Omental fat pad (tissue), 4 donors: ENCODE results near the gene TAF10. TPM values are rescaled to one million over a fixed set of nuclear protein-coding genes. Genes with fewer than 3 reads are reported as not detected.

Experiments used
- ATAC-seq: fragments of 150-250 bp; one replicate; pipeline ENCODE4 v1.9.1; 2016; ENCODE audit warnings: mild to moderate bottlenecking, moderate library complexity; ENCODE audit not compliant: low FRiP score
- DNase-seq: peaks from one replicate; pipeline ENCODE4 v3.0.0-alpha.2; 2019; ENCODE audit warnings: low spot score
- total RNA-seq, 4 donors: library from RNA; depleted of rRNA; stranded (reverse); fragments of >200 nt; gene quantifications; one replicate each; pipeline ENCODE4 v1.1.0, GENCODE V29; 2016
- TF ChIP-seq, protein P1 (sequence below), 3 donors: fragments of 450-650 bp; IDR thresholded peaks; one replicate each; pipeline ENCODE4 v1.5.1; 2016 to 2017; ENCODE audit warnings: antibody characterized with exemption in 3 of 3, mild to moderate bottlenecking in 3 of 3, moderate library complexity in 2 of 3

TAF10 gene
- total RNA-seq, 4 donors from 2014 or later: 31.9 to 52.6 (median 37.1) TPM

DNA sequence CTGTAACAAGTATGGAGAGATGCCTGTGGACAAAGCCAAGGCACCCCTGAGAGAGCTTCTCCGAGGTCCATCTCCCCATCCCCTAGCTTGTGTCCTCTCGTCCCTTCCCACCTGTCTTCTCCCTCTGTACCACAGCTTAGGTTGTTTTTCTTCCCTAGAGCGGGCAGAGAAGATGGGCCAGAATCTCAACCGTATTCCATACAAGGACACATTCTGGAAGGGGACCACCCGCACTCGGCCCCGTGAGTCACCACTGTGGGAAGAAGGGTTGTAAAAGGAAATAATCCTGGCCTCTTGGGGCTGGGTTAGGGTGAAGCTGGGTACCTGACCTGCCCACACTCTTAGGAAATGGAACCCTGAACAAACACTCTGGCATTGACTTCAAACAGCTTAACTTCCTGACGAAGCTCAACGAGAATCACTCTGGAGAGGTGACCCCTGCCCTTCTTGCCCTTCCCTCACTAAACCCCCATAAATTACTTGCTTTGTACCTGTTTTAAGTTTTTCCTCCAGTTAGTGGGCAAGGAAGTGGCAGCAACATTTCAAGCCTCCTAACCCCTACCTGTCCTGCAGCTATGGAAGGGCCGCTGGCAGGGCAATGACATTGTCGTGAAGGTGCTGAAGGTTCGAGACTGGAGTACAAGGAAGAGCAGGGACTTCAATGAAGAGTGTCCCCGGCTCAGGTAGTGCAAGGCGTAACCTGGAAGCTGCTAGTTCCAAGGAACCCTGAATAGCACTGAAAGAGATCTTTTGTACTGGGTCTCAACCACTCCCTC is 3.1 kb downstream of the TAF10 start:
- ATAC-seq: no peak
- peak; percentile 14 for DNase-seq
- TF ChIP-seq, protein P1, sequence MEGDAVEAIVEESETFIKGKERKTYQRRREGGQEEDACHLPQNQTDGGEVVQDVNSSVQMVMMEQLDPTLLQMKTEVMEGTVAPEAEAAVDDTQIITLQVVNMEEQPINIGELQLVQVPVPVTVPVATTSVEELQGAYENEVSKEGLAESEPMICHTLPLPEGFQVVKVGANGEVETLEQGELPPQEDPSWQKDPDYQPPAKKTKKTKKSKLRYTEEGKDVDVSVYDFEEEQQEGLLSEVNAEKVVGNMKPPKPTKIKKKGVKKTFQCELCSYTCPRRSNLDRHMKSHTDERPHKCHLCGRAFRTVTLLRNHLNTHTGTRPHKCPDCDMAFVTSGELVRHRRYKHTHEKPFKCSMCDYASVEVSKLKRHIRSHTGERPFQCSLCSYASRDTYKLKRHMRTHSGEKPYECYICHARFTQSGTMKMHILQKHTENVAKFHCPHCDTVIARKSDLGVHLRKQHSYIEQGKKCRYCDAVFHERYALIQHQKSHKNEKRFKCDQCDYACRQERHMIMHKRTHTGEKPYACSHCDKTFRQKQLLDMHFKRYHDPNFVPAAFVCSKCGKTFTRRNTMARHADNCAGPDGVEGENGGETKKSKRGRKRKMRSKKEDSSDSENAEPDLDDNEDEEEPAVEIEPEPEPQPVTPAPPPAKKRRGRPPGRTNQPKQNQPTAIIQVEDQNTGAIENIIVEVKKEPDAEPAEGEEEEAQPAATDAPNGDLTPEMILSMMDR (IDR thresholded peaks at IDR 0.05): no peak

DNA sequence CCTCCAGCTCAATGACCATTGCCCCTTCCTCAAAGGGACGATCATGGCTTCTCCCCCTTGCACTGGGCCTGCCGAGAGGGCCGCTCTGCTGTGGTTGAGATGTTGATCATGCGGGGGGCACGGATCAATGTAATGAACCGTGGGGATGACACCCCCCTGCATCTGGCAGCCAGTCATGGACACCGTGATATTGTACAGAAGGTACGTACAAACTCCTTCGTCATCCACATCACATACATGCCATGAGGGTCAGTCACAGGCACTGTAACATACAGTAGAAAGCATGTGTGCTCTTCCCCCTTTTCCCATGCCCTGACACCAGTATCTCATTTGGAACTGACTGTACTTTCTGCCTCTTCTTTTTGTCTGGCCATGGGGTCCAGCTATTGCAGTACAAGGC is 4.0 kb downstream of the TAF10 start:
- DNase-seq (no peak), ATAC-seq (no peak)
- TF ChIP-seq, protein P1 (IDR thresholded peaks at IDR 0.05): no peak

DNA sequence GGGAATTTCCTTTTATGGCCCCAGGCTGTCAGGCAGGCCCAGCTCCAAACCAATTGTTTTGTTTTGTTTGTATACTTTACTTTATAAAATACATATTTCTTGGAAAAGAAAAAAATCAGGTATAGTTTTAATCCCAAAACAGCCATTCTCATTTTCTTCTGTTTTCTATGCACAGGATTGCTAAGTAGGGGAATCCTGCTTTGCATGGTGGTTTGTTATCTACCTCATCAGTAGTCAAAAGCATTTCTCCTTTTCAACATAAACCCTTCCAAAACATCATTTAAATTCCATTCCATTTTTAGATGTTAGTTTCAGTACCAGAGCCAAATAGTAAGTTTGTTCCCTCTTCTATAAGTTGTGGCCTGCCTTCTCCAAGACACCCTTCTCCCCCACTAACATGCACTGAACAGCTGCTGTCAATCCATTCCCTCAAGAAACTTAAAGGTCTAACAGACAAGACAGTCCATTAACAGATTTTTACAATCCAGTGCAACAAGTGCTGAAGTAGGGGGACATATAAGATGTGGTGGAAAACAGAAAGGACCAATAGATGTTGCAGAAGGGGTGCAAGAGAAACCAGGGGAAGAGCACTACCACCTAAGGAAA is 4.7 kb downstream of the TAF10 start:
- DNase-seq: no peak
- TF ChIP-seq, protein P1 (IDR thresholded peaks at IDR 0.05): no peak
- no peak for ATAC-seq

DNA sequence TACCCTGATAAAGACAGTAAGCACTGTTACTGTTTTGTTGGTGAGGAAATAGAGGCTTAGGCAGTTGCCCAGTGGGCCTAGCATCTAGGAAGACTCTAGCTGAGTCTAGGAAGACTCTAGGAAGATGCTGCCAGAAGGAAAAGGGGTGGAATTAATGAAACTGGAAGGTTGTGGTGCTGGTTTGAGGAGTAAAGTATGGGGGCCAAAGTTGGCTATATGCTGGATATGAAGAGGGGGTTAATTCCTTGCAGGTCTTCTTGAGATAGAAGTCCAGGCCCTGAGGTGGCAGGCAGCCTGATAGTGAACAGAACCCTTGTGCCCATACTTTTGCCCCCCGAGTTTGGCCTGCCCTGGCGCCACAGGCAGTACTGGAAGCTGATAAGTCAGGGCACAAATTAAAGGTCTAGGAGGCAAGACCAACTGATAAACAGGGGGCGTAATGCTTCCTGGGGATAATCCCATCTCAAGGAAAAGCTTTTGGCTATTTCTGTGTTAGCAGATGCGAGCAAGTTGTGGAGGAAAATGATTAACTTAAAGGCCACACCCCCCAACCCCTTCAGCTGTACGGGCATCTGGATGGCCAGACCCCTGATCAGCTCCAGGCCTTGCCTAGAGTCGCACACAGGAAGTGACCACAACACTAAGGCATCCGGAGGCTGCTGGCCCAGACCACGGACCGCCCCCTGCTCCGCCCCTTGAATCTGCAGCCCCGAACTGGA is 5.4 kb downstream of the TAF10 start:
- TF ChIP-seq, protein P1 (IDR thresholded peaks at IDR 0.05): no peak
- peak; percentile 72 for ATAC-seq
- DNase-seq: peak; percentile 76

DNA sequence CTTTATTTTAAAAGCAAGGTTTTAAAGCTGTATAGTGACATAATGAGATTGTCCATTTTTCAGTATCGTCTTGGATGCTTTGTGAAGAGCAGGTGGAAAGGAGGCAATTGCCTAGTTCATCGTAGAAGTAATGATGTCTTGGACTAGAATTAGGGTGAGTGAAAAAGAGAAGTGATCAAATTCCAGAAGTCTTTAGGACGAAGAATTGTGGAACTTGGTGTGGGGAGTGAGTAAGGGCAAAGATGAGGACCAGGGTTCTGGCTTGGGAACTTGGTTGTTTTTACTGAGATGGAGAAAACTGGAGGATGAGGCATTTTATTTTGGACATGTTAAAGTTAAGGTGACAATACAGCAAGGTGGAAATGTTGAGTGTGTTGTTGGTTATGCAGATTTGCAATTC is 7.2 kb downstream of the TAF10 start:
- ATAC-seq (no peak), DNase-seq (no peak)
- TF ChIP-seq, protein P1 (IDR thresholded peaks at IDR 0.05): no peak

DNA sequence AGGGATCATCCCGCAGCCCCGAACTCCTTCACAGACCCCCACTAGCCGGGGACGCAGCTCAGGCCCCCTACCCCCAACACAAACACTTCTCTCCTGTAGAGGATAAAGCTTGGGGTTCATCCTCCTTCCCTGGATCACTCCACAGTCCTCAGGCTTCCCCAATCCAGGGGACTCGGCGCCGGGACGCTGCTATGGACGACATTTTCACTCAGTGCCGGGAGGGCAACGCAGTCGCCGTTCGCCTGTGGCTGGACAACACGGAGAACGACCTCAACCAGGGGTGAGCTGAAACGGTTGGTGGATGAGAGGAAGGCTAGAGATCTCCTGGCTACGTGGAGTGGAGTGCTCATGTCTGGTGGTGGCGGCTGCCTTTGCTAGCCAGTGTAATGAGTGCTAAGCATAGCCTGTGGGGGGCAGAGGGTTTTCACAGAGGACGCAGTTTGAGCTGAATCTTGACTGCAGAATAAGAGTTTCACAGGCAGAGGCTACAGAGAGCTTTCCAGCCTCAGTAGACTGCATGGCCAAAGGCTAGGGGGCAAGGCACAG is 7.9 kb downstream of the TAF10 start:
- no peak for DNase-seq
- ATAC-seq: peak; percentile 58
- TF ChIP-seq, protein P1 (IDR thresholded peaks at IDR 0.05): no peak
